CD1c-positive myeloid dendritic cell (primary cell): Measurements from ENCODE around the gene ZFP14.
"Not testable (repeated sequence)": the region's sequence is repeated elsewhere in the genome, so short reads cannot be mapped to it uniquely, and the experiment has no call there.

Experiments
- DNase-seq: peaks from one replicate; pipeline ENCODE4 v3.0.0-alpha.2; 2016; ENCODE audit errors: extremely low spot score

The ZFP14 gene

GRCh38 chr19:36331353-36332228 lies 47.4 kb downstream of the ZFP14 start:
- DNase-seq = peak; percentile 82

GRCh38 chr19:36330216-36330615 lies 48.8 kb downstream of the ZFP14 start:
- DNase-seq = no peak

GRCh38 chr19:36329534-36329933 lies 49.5 kb downstream of the ZFP14 start:
- not testable (repeated sequence) for DNase-seq

DNA sequence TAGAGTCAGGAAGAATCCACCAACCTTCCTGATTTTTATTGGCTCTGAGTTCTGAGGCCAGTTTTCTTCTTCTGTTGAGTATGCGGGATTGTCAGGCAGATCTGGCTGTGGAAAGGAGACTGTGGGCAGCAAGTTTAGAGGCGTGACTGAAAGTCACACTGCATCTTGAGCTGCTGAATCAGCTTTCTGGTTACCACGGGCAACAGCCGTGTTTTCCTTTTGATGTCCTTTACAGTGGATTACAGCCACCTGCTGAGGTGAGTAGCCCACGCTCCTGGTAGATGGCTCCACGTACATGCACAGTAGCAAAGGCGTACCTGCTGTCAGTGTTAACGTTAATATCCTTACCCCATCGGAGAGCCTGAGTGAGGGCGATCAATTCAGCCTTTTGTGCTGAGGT lies 52.4 kb downstream of the ZFP14 start:
- DNase-seq = not testable (repeated sequence)

DNA sequence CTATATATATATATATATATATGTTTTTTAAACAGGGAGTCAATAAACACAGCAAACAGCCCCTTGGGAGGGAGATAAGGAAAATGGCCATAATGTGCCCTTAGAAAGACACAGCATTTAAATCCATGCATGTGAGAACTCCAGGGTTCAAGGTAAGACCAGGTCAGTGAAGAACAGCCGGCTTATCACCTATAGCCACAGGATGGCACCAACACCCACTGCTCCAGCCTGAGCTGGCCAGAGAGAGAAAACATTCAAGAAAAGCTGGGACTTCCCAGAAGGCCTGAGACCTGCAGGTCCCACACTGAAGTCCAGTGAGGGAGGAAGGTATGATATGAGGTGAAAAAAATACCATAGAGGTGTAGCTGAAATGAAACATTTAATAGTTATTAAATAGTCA lies 63.8 kb downstream of the ZFP14 start:
- DNase-seq = not testable (repeated sequence)

DNA sequence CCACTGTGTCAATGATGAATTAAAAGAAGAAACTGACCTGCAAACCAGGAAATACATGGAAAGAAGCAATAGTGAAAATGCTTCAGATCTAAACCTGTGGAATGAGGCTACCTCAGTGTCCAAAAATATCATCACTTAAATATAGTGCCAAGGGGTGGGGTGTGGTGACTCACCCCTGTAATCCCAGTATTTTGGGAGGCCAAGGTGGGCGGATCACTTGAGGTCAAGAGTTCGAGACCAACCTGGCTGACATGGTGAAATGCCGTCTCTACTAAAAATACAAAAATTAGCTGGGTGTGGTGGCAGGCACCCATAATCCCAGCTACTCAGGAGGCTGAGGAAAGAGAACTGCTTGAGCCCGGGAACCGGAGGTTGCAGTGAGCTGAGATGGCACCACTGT lies 64.9 kb downstream of the ZFP14 start:
- DNase-seq = not testable (repeated sequence)

- not testable (repeated sequence) for DNase-seq
Measured at GRCh38 chr19:36311098-36311760, 67.8 kb downstream of the ZFP14 start.

GRCh38 chr19:36310416-36310990 lies 68.5 kb downstream of the ZFP14 start:
- DNase-seq = not testable (repeated sequence)

DNA sequence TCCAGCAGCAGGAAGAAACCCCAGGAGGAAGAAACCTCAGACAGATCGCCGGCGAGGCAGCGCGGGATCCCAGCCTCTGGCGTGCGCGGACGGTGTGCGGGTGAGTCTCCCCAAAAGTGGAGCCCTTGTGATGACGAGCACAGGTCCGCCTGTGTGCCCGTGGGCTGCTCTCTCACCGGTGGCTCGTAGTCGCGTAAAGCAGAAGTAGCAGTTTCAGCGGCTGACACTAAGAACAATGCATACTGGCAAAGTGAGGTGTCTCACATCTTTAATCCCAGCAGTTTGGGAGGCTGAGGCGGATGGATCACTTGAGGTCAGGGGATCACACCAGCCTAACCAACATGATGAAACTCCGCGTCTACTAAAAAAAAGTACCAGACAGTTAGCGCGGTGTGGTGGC lies 69.2 kb downstream of the ZFP14 start:
- not testable (repeated sequence) for DNase-seq

GRCh38 chr19:36309309-36309708 lies 69.7 kb downstream of the ZFP14 start:
- DNase-seq = not testable (repeated sequence)

DNA sequence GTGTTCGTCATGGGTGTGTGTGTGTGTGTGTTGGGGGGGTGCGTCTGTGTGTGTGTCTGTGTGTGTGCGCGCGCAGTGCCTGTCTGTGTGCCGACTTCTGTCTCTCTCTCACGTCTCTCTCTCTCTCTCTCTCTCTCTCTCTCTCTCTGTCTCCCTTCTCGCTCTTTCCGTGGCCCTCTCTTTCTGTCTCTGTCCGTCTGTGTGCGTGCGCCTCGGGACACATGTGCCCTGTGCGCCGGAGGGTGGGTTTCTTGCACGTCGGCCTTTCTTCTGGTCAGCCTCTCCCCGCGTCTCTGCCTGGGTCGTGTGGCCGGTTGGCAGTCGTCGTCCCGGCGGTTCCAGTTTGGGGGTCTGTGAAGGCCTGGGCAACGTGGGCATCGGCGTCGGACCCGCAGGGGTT lies 86.7 kb downstream of the ZFP14 start:
- DNase-seq = not testable (repeated sequence)
